ENCODE results near the gene POLR3H.

POLR3H gene

GRCh38 chr22:41538583-41538982 is 5.7 kb downstream of the POLR3H start:
- TF ChIP-seq CTCF (IDR thresholded peaks at IDR 0.05; ENCODE audit: insufficient read depth, low read depth, low read length, missing control alignments), result no peak
- no peak for DNase-seq (ENCODE audit: low read depth)
- no peak overlapping the region for H3K4me3 ChIP-seq (ENCODE audit: low read length)

- DNase-seq (ENCODE audit: low read depth), result no peak
- H3K4me3 ChIP-seq (ENCODE audit: low read length), result no peak overlapping the region
- no peak for TF ChIP-seq CTCF (IDR thresholded peaks at IDR 0.05; ENCODE audit: insufficient read depth, low read depth, low read length, missing control alignments)
Measured at GRCh38 chr22:41537203-41537602, 7.1 kb downstream of the POLR3H start.

- peak; percentile 20 for TF ChIP-seq CTCF (IDR thresholded peaks at IDR 0.05; ENCODE audit: insufficient read depth, low read depth, low read length, missing control alignments)
- DNase-seq (ENCODE audit: low read depth), result no peak
- H3K4me3 ChIP-seq (ENCODE audit: low read length), result no peak overlapping the region
Measured at GRCh38 chr22:41535244-41535643, 9.0 kb downstream of the POLR3H start.

GRCh38 chr22:41534219-41534618 is 10.1 kb downstream of the POLR3H start:
- DNase-seq (ENCODE audit: low read depth), result no peak
- no peak for TF ChIP-seq CTCF (IDR thresholded peaks at IDR 0.05; ENCODE audit: insufficient read depth, low read depth, low read length, missing control alignments)
- H3K4me3 ChIP-seq (ENCODE audit: low read length), result no peak overlapping the region

GRCh38 chr22:41532908-41533825 is 11.1 kb downstream of the POLR3H start:
- peak; percentile 81 for TF ChIP-seq CTCF (IDR thresholded peaks at IDR 0.05; ENCODE audit: insufficient read depth, low read depth, low read length, missing control alignments)

GRCh38 chr22:41531715-41532477 is 12.4 kb downstream of the POLR3H start:
- DNase-seq (ENCODE audit: low read depth), result no peak
- no peak overlapping the region for H3K4me3 ChIP-seq (ENCODE audit: low read length)
- no peak for TF ChIP-seq CTCF (IDR thresholded peaks at IDR 0.05; ENCODE audit: insufficient read depth, low read depth, low read length, missing control alignments)

More at GRCh38 chr22:41532908-41533825, 11.1 kb downstream of the POLR3H start:
- DNase-seq (ENCODE audit: low read depth), result peak; percentile 61
- no peak overlapping the region for H3K4me3 ChIP-seq (ENCODE audit: low read length)
